Gastroesophageal sphincter (tissue), 3 donors: ENCODE results near the gene SPRR5.

Source experiments
- POLR2A ChIP-seq, 2 donors: fragments of 450-650 bp; IDR thresholded peaks; one replicate each; pipeline ENCODE4 v1.6.1; 2017; ENCODE audit warnings: antibody characterized with exemption in 2 of 2, mild to moderate bottlenecking in 2 of 2, moderate library complexity in 1 of 2
- TF ChIP-seq, protein P1 (sequence below), 4 experiments: fragments of 200-600 bp in 2 of 4; fragments of 450-650 bp in 2 of 4; sonication (generic) in 1 of 4; IDR thresholded peaks; one replicate each; pipeline ENCODE4 v1.5.1; 2017 to 2019; ENCODE audit warnings: antibody characterized with exemption in 4 of 4, mild to moderate bottlenecking in 2 of 4, moderate library complexity in 2 of 4

DNA sequence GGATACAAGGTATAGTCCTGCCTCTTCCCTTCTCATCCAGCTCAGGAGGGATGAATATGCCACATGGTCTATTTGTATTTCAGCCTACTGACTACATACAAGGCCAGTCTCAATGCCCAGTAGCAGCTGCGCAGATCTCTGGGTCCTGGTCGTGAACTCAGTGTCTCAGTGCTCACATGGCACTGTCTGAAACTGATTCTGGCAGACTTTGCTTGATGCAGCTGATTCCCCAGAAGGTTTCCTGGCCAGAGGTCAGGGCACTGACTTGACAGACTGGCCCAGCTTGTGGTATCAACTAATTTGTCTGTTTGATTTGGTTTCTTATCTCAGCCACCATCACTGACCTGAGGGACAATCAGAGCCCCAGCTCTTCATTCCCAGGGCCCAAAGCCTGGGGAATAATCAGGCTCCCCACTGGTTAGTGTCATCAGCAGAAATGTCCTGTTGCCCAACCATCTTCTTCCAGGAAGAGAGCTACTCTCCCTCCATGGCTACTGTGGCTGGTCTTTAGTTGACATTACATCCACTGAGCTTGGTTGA lies 15.9 kb downstream of the SPRR5 start:
- TF ChIP-seq POLR2A (IDR thresholded peaks at IDR 0.05): no peak
- TF ChIP-seq, protein P1, sequence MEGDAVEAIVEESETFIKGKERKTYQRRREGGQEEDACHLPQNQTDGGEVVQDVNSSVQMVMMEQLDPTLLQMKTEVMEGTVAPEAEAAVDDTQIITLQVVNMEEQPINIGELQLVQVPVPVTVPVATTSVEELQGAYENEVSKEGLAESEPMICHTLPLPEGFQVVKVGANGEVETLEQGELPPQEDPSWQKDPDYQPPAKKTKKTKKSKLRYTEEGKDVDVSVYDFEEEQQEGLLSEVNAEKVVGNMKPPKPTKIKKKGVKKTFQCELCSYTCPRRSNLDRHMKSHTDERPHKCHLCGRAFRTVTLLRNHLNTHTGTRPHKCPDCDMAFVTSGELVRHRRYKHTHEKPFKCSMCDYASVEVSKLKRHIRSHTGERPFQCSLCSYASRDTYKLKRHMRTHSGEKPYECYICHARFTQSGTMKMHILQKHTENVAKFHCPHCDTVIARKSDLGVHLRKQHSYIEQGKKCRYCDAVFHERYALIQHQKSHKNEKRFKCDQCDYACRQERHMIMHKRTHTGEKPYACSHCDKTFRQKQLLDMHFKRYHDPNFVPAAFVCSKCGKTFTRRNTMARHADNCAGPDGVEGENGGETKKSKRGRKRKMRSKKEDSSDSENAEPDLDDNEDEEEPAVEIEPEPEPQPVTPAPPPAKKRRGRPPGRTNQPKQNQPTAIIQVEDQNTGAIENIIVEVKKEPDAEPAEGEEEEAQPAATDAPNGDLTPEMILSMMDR (IDR thresholded peaks at IDR 0.05): no peak
